HepG2 (cell line): ENCODE data around the gene TEX50.

Source experiments
- EHMT2 ChIP-seq: fragments of 200-600 bp; sonication (generic); IDR thresholded peaks from 2 replicates; pipeline ENCODE4 v1.7.0; 2017; ENCODE audit warnings: antibody characterized with exemption, low read depth, low read length, borderline replicate concordance
- JUND ChIP-seq: sonication (generic); formaldehyde crosslinking; IDR thresholded peaks from 2 replicates; pipeline ENCODE4 v1.8.0; 2022; ENCODE audit warnings: mild to moderate bottlenecking, missing genetic modification reagents
- KDM5A ChIP-seq: fragments of 200-600 bp; sonication (generic); IDR thresholded peaks from 2 replicates; pipeline ENCODE4 v1.7.0; 2018; ENCODE audit warnings: antibody characterized with exemption, mild to moderate bottlenecking, low read length, borderline replicate concordance
- NCOA1 ChIP-seq: sonication (generic); formaldehyde crosslinking; IDR thresholded peaks from 2 replicates; pipeline ENCODE4 v1.9.0; 2021; ENCODE audit warnings: missing genetic modification reagents
- NFYB ChIP-seq: sonication (generic); formaldehyde crosslinking; IDR thresholded peaks from 2 replicates; pipeline ENCODE4 v1.4.0; 2020; ENCODE audit warnings: missing genetic modification reagents
- PHF8 ChIP-seq: sonication (generic); formaldehyde crosslinking; IDR thresholded peaks from 2 replicates; pipeline ENCODE4 v1.5.0; 2020; ENCODE audit warnings: missing genetic modification reagents
- SUZ12 ChIP-seq: fragments of 150-350 bp; IDR thresholded peaks from 2 replicates; pipeline ENCODE4 v1.6.1; 2014; ENCODE audit warnings: low read depth, low read length
- TBP ChIP-seq: sonication (generic); formaldehyde crosslinking; IDR thresholded peaks from 2 replicates; pipeline ENCODE4 v1.5.0; 2020; ENCODE audit warnings: missing genetic modification reagents

DNA sequence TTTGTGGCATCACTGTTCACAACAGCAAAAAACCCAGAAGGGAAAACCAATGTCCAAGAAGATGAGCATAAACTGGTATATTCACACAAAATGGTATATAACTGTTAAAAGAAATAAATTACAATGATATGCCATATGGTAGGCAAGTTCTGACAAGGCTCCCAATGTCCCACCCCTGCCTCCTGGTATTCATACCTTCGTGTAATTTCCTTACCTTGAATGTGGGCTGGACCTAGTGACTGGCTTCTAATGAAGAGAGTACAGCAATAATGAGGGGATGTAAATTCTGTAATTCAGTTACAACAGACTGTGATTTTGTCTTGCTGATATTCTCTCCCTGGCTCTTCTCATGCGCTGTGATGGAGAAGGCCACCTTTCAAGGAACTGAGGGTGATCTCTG, 25.2 kb downstream of the TEX50 start:
- no peak for TF ChIP-seq NFYB (CRISPR knock-in tag)
- TF ChIP-seq TBP (CRISPR knock-in tag) = no peak
- TF ChIP-seq PHF8 (CRISPR knock-in tag) = no peak
- no peak for TF ChIP-seq JUND (CRISPR knock-in tag)
- no peak for TF ChIP-seq EHMT2
- TF ChIP-seq KDM5A = no peak
- no peak for TF ChIP-seq NCOA1 (CRISPR knock-in tag)
- no peak for TF ChIP-seq SUZ12
